HCT116 (cell line): ENCODE measurements around the gene PAQR4. TPM values are rescaled to one million over a fixed set of nuclear protein-coding genes. Genes with fewer than 3 reads are reported as not detected.

Source experiments
- ATAC-seq: fragments of 200-7000 bp; cut with Tn5 transposase; 2 replicates; pipeline ENCODE4 v1.9.1; 2020; ENCODE audit warnings: mild to moderate bottlenecking, moderate library complexity
- BruUV-seq: library from RNA; stranded (reverse); fragments of 400-500 nt; replicated peaks from 2 replicates; lab custom pipeline; 2021; lab: Mats Ljungman, UMichigan
- CTCF ChIA-PET: fragments of 300-600 bp; sonication (Branson Sonifier 250); formaldehyde crosslinking; loops from one replicate; lab custom pipeline; 2021; ENCODE audit warnings: antibody characterized with exemption; lab: Charles Lee
- POLR2A ChIA-PET: fragments of 300-600, 350-600 bp; sonication (Branson Sonifier 250); formaldehyde crosslinking; loops from one replicate; lab custom pipeline; 2021; ENCODE audit warnings: antibody characterized with exemption; lab: Charles Lee
- RAD21 ChIA-PET, 2 experiments: fragments of 300-600 bp; sonication (Branson Sonifier 250); formaldehyde crosslinking; loops; one replicate each; lab custom pipeline; 2023; ENCODE audit warnings: low total read pairs in 2 of 2; ENCODE audit not compliant: uncharacterized antibody in 2 of 2, unreplicated experiment in 2 of 2, low non-redundant PET in 1 of 2; lab: Charles Lee
- DNase-seq: peaks from one replicate; pipeline ENCODE4 v3.0.0-alpha.2; 2010; ENCODE audit warnings: low read depth, low spot score
- H2AFZ ChIP-seq: fragments of 200-600 bp; shearing (Covaris generic), sonication (generic); 2 replicates; pipeline ENCODE4 v1.6.1; 2017; ENCODE audit warnings: low read depth, mixed run types, mixed read lengths, antibody characterized with exemption, low read length; ENCODE audit not compliant: poor library complexity, severe bottlenecking
- H3K27ac ChIP-seq: 2 replicates; pipeline ENCODE4 v1.5.1; 2012; ENCODE audit warnings: low read depth, low read length
- H3K27me3 ChIP-seq: fragments of 200-600 bp; sonication (generic); 2 replicates; pipeline ENCODE4 v1.6.1; 2016; ENCODE audit warnings: mixed run types, low read length, mixed read lengths; ENCODE audit not compliant: insufficient read depth
- H3K36me3 ChIP-seq, 2 experiments: fragments of 200-500 bp in 1 of 2; fragments of 200-600 bp in 1 of 2; sonication (Bioruptor generic) in 1 of 2; sonication (generic) in 1 of 2; 2 replicates each; pipeline versions ENCODE4 v1.5.1 to v1.6.1; 2014 to 2016; ENCODE audit warnings: low read length in 2 of 2, inconsistent platforms in 1 of 2, mixed read lengths in 1 of 2, mixed run types in 1 of 2; ENCODE audit not compliant: insufficient read depth in 2 of 2, control insufficient read depth in 1 of 2
- H3K4me1 ChIP-seq, 2 experiments: fragments of 200-600 bp in 1 of 2; sonication (generic) in 1 of 2; 2 replicates each; pipeline versions ENCODE4 v1.5.1 to v1.6.1; 2012 to 2017; ENCODE audit warnings: low read length in 2 of 2, inconsistent platforms in 1 of 2, mild to moderate bottlenecking in 1 of 2, mixed read lengths in 1 of 2, mixed run types in 1 of 2, moderate library complexity in 1 of 2; ENCODE audit not compliant: insufficient read depth in 2 of 2, control insufficient read depth in 1 of 2
- H3K4me2 ChIP-seq: fragments of 200-600 bp; sonication (generic); 2 replicates; pipeline ENCODE4 v1.6.1; 2017; ENCODE audit warnings: mixed run types, low read length, mixed read lengths
- H3K4me3 ChIP-seq, 2 experiments: fragments of 200-600 bp in 1 of 2; sonication (generic) in 1 of 2; replicated peaks in 1 of 2; 2 replicates each; pipeline ENCODE4 v1.5.1; 2011 to 2016; ENCODE audit warnings: low read length in 2 of 2, control low read depth in 1 of 2, low read depth in 1 of 2, mild to moderate bottlenecking in 1 of 2, mixed read lengths in 1 of 2, mixed run types in 1 of 2
- H3K79me2 ChIP-seq: fragments of 200-600 bp; sonication (generic); 2 replicates; pipeline ENCODE4 v1.6.1; 2017; ENCODE audit warnings: mild to moderate bottlenecking, mixed run types, low read length, moderate library complexity, mixed read lengths; ENCODE audit not compliant: insufficient read depth
- H3K9ac ChIP-seq: fragments of 200-600 bp; sonication (generic); 2 replicates; pipeline ENCODE4 v1.6.1; 2016; ENCODE audit warnings: low read length, mixed read lengths
- H3K9me2 ChIP-seq: fragments of 200-600 bp; sonication (generic), shearing (Covaris generic); 2 replicates; pipeline ENCODE4 v1.6.1; 2017; ENCODE audit warnings: mixed run types, mild to moderate bottlenecking, moderate library complexity; ENCODE audit not compliant: insufficient read depth
- H3K9me3 ChIP-seq, 2 experiments: fragments of 200-500 bp in 1 of 2; fragments of 200-600 bp in 1 of 2; sonication (Bioruptor generic) in 1 of 2; sonication (generic) in 1 of 2; 2 replicates each; pipeline ENCODE4 v1.6.1; 2014 to 2017; ENCODE audit warnings: low read length in 2 of 2, mixed read lengths in 2 of 2, inconsistent platforms in 1 of 2, low read depth in 1 of 2, mild to moderate bottlenecking in 1 of 2, mixed run types in 1 of 2, moderate library complexity in 1 of 2; ENCODE audit not compliant: control insufficient read depth in 1 of 2, insufficient read depth in 1 of 2
- H4K20me1 ChIP-seq: fragments of 200-600 bp; sonication (generic), shearing (Covaris generic); 2 replicates; pipeline ENCODE4 v1.6.1; 2017; ENCODE audit warnings: mixed run types, mild to moderate bottlenecking, moderate library complexity; ENCODE audit not compliant: insufficient read depth
- CBX3 ChIP-seq: IDR thresholded peaks from 2 replicates; pipeline ENCODE4 v1.6.1; 2012; ENCODE audit warnings: low read depth
- EGR1 ChIP-seq: IDR thresholded peaks from 2 replicates; pipeline ENCODE4 v1.6.1; 2012; ENCODE audit warnings: low read depth
- ELF1 ChIP-seq: IDR thresholded peaks from 2 replicates; pipeline ENCODE4 v1.6.1; 2012; ENCODE audit warnings: low read depth, borderline replicate concordance
- EZH2 ChIP-seq: fragments of 200-600 bp; sonication (generic); IDR thresholded peaks from 2 replicates; pipeline ENCODE4 v1.6.1; 2017; ENCODE audit warnings: antibody characterized with exemption, mixed run types
- EZH2phosphoT487 ChIP-seq: fragments of 200-600 bp; IDR thresholded peaks from 2 replicates; pipeline ENCODE4 v1.6.1; 2018; ENCODE audit warnings: antibody characterized with exemption, borderline replicate concordance
- JUND ChIP-seq: IDR thresholded peaks from 2 replicates; pipeline ENCODE4 v1.6.1; 2012
- POLR2AphosphoS5 ChIP-seq: IDR thresholded peaks from 2 replicates; pipeline ENCODE4 v1.6.1; 2011; ENCODE audit warnings: mild to moderate bottlenecking, low read depth, low read length, moderate library complexity
- SIN3A ChIP-seq: IDR thresholded peaks from 2 replicates; pipeline ENCODE4 v1.6.1; 2012; ENCODE audit warnings: low read depth
- SRF ChIP-seq: IDR thresholded peaks from 2 replicates; pipeline ENCODE4 v1.6.1; 2012; ENCODE audit warnings: low read depth
- TCF7L2 ChIP-seq: IDR thresholded peaks from 2 replicates; pipeline ENCODE4 v1.7.0; 2011; ENCODE audit warnings: borderline replicate concordance, inconsistent platforms; ENCODE audit not compliant: insufficient read depth, insufficient read length; ENCODE audit errors: extremely low read depth
- intact Hi-C: fragments of 100-400 bp; cut with micrococcal nuclease; formaldehyde crosslinking; loops from 2 replicates; pipeline ENCODE4 v1.10.0; 2022
- total RNA-seq: library from RNA; stranded (reverse); gene quantifications from one replicate; pipeline ENCODE4 v1.2.1, GENCODE V29; 2021; ENCODE audit not compliant: unreplicated experiment
- TF ChIP-seq, protein P1 (sequence below): IDR thresholded peaks from 2 replicates; pipeline ENCODE4 v1.6.1; 2012
- TF ChIP-seq, protein P2 (sequence below): IDR thresholded peaks from 2 replicates; pipeline ENCODE4 v1.6.1; 2011; ENCODE audit warnings: mild to moderate bottlenecking, low read length, moderate library complexity; ENCODE audit not compliant: insufficient replicate concordance; ENCODE audit errors: extremely low read depth

The PAQR4 gene
- total RNA-seq, 1 experiment from 2014 or later, result 45.6 TPM

DNA sequence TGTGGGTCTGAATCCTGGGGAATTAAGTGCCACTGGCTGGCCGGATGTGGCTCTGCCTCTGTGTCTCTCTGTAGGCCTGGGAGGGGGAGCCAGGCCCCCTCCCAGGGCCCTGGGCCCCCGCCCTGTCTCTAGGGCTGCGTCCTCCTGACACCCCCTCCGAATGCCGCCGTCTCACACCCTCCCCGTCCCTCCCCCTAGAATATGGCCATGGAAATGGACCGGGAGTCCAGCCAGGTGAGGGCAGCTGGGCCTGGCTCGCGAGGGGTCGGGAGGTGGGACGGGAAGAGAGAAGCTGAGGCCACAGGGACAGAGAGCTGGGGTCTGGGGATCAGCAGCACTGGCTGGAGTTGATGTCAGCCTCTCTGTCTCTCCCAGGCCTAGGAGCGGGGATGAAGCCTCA is 27.1 kb downstream of the PAQR4 start:
- DNase-seq (no peak), ATAC-seq (no peak)
- ChIA-PET CTCF (interaction anchor here (1.3 kb wide), 1 partner anchor 32 kb away, joined by 4 read pairs; no protein-coding TSS in a partner anchor), RAD21 (no interaction called here), POLR2A (no interaction called here)
- Histone ChIP-seq H3K9me3 (no peaks in the 10 kb centered on the region), H3K36me3 (no peaks in the 10 kb centered on the region), H3K4me2 (no peak overlapping the region), H3K79me2 (no peaks in the 10 kb centered on the region), H3K27me3 (no peaks in the 10 kb centered on the region), H3K9ac (no peak overlapping the region), H3K27ac (no peak overlapping the region; the same call in 1 of the 2 replicates), H2AFZ (no peak overlapping the region), H4K20me1 (no peaks in the 10 kb centered on the region), H3K4me3 (no peak overlapping the region), H3K4me1 (peaks cover 2 to 11% of the 10 kb centered on the region in 2 experiments; a peak in 3 of 4 replicates), H3K9me2 (no peaks in the 10 kb centered on the region)
- no peak for TF ChIP-seq EZH2
- TF ChIP-seq, protein P1, sequence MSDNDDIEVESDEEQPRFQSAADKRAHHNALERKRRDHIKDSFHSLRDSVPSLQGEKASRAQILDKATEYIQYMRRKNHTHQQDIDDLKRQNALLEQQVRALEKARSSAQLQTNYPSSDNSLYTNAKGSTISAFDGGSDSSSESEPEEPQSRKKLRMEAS, result no peak
- TF ChIP-seq SIN3A, result no peak
- TF ChIP-seq JUND, result no peak
- no peak for TF ChIP-seq CBX3
- TF ChIP-seq EZH2phosphoT487, result no peak
- no peak for TF ChIP-seq POLR2AphosphoS5
- TF ChIP-seq EGR1, result no peak
- no peak for TF ChIP-seq ELF1
- no peak for TF ChIP-seq TCF7L2
- TF ChIP-seq, protein P2, sequence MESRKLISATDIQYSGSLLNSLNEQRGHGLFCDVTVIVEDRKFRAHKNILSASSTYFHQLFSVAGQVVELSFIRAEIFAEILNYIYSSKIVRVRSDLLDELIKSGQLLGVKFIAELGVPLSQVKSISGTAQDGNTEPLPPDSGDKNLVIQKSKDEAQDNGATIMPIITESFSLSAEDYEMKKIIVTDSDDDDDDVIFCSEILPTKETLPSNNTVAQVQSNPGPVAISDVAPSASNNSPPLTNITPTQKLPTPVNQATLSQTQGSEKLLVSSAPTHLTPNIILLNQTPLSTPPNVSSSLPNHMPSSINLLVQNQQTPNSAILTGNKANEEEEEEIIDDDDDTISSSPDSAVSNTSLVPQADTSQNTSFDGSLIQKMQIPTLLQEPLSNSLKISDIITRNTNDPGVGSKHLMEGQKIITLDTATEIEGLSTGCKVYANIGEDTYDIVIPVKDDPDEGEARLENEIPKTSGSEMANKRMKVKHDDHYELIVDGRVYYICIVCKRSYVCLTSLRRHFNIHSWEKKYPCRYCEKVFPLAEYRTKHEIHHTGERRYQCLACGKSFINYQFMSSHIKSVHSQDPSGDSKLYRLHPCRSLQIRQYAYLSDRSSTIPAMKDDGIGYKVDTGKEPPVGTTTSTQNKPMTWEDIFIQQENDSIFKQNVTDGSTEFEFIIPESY, result no peak
- TF ChIP-seq SRF, result no peak
- no TSS peak for BruUV-seq
- intact Hi-C loops, result no loop called here
